AG09309 (cell line): ENCODE measurements around the gene STRIP1.

Source experiments
- DNase-seq: peaks from one replicate; pipeline ENCODE4 v3.0.0-alpha.2; 2010; ENCODE audit warnings: low read depth
- H3K4me3 ChIP-seq: 2 replicates; pipeline ENCODE4 v1.5.1; 2011; ENCODE audit warnings: mild to moderate bottlenecking, low read depth, low read length, moderate library complexity; ENCODE audit not compliant: control insufficient read depth
- CTCF ChIP-seq: IDR thresholded peaks from 2 replicates; pipeline ENCODE4 v1.5.1; 2011; ENCODE audit warnings: mild to moderate bottlenecking, low read depth, low read length, inconsistent platforms; ENCODE audit not compliant: insufficient read depth, control insufficient read depth; ENCODE audit errors: missing control alignments

Gene STRIP1

GRCh38 chr1:110089561-110090275 lies 55.3 kb downstream of the STRIP1 start:
- no peak overlapping the region for H3K4me3 ChIP-seq
- no peak for TF ChIP-seq CTCF
- no peak for DNase-seq

DNA sequence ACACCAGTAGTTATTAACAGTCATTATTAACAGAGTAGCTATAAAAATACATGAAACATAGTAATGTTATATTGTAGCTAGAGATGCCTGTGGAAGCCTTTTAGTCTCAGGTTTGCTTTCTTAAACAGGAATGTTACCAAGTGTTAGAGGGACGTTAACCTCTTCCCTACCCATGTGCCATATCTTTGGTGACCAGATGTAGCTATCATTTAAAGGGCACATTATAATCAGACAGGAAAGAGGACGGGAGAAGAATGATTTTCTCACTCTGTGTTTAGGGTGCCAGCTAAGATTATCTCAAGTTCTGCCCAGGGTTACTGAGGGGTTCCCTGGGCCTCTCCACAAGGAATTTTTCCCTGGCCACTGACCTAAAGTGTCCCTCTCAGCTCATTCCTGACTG lies 57.0 kb downstream of the STRIP1 start:
- no peak for TF ChIP-seq CTCF
- no peak for DNase-seq
- no peak overlapping the region for H3K4me3 ChIP-seq

- no peak for DNase-seq
- TF ChIP-seq CTCF: no peak
- no peak overlapping the region for H3K4me3 ChIP-seq
Measured at GRCh38 chr1:110091791-110092190, 57.4 kb downstream of the STRIP1 start.

GRCh38 chr1:110092991-110093390 lies 58.6 kb downstream of the STRIP1 start:
- no peak overlapping the region for H3K4me3 ChIP-seq
- no peak for TF ChIP-seq CTCF
- DNase-seq: no peak

GRCh38 chr1:110094931-110095654 lies 60.7 kb downstream of the STRIP1 start:
- no peak overlapping the region for H3K4me3 ChIP-seq
- DNase-seq: no peak
- no peak for TF ChIP-seq CTCF

- H3K4me3 ChIP-seq: no peak overlapping the region
- TF ChIP-seq CTCF: no peak
- no peak for DNase-seq
Measured at GRCh38 chr1:110097507-110098221, 63.2 kb downstream of the STRIP1 start.
